NCI-H748 treated with DMSO at 0.1 percent for 48 hours (cell line): ENCODE results near the gene GPR151.
A peak's percentile ranks its signal among the peaks of the same experiment; 100 is the strongest.
"Not testable (repeated sequence)": the region's sequence is repeated elsewhere in the genome, so short reads cannot be mapped to it uniquely, and the experiment has no call there.

Experiments used
- DNase-seq: peaks from one replicate; lab custom pipeline; 2025; lab: John Stamatoyannopoulos, UW

The GPR151 gene

DNA sequence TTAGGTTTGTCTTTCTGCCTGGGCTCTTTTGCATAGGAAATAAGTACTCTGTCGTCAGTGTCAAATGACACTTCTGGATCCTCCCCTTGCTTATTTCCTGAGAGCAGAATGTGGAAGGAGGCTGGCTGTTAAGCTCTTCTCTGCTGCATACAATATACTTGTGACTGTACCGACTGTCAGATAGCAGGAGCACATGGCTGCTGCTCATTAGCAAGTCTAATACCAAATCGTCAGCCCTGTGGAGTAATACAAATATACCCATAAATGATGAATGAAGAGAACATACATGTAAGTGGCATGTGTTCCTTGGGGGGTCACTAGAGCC is at the start of gene GPR151:
Gene GPR151 (minus strand): TSS at position 40 of the 325 bp plus-strand sequence. CDS start 77 bp downstream, outside the sequence.
- no peak for DNase-seq

DNA sequence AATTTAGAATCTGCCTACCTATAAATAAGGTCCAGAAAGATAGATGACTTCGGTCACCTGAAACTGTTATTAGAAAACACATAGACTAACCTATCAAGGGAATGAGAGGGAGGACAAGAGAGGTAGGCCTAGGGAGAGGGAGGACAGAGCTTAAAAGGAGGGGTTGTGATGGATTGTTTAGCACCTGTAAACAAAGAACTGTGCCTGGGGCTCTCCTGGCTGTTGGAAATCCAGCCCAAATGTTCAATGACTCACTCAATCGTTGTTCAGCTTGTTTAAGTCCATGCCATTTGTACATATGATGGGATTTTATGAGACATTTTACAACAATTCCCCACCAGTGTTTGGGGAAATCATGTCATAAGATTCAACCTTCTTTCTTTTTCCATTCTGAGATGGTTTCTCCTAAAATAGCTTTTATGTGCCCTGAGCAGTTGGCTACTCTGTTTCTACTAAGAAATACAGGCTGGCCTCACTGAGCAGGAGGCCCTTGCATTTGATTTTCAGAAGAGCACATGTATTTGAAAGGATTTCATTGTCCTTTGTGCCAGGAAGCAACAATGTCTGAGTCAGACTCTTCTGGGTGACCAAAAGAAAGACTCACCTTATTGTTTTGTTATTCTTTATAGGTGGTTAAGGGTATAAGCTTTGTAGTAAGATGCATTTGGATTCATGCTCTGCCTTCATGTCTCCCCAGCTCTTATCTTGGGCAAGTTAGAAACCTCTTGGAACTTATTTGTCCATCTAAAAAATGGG is 48.2 kb upstream of the GPR151 start:
- DNase-seq: no peak

DNA sequence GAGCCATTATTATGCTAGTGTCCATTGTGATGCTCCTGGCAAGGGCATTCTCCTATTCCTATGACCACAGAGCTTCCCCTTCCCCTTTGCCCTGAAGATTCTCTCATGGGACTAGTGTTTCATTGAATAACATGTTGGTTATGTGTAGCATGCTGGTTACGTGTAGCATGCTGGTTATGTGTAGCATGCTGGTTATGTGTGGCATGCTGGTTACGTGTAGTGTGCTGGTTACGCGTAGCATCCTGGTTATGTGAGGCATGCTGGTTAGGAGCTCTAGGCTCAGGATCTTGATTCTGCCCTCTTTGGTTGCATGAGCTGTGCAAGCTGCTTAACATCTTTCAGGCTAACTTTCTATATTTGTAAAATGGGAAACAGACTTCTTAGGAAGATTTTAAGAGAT is 46.5 kb upstream of the GPR151 start:
- no peak for DNase-seq

DNA sequence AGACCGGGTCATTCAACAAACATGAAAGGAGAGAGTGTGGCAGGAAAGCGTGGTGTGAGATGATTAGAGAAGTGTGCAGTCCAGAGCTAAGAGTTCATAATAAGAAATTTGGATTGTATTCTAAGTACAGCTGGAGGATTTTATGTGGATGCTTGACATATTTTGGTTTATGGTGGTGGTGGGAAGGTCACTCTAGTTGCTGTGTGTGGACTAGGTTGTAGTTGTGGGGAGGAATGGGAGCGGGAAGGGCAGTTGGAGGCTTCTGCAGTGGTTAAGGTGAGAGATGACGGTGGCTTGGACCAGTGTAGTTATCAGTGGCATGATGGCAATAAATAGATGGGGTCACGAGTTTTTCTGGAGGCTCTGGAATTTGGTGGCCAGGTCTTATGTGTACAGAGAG is 45.7 kb upstream of the GPR151 start:
- no peak for DNase-seq

DNA sequence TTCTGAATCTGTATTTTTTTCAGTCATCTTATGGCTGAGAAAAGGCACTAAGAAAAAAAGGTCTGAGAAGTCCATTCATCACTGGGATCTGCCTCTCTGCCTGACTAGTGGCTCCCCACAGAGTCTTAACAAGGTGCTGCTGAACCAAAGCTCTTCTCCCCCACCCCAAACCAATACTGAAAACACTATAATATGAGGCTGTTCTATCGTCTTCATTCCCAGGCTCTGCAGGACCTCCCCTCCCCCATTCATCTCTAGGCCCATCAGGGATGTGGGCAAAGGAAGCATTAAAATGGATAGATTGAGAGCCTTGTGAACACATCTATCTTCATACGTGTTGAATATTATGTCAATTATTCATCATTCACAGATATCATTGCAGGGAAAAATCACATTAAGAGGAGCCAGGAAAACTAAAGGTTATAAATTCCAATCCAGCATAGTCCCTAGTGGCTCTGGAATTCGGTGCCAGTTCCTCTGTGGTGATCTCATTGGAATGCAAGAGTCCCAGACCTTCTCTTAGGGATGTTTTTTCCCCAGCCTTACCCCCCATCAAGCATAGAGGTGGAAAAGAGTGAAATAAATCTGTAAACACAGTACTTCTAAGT is 44.3 kb upstream of the GPR151 start:
- DNase-seq: no peak

DNA sequence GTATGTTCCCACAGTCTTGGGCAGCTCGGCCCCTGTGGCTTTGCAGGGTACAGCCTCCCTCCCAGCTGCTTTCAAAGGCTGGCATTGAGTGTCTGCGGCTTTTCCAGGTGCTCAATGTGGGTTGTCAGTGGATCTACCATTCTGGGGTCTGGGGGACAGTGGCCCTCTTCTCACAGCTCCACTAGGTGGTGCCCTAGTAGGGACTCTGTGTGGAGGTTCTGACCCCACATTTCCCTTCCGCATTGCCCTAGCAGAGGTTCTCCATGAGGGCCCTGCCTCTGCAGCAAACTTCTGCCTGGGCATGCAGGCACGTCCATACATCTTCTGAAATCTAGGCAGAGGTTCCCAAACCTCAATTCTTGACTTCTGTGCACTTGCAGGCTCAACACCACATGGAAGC is 40.9 kb upstream of the GPR151 start:
- DNase-seq: not testable (repeated sequence)

DNA sequence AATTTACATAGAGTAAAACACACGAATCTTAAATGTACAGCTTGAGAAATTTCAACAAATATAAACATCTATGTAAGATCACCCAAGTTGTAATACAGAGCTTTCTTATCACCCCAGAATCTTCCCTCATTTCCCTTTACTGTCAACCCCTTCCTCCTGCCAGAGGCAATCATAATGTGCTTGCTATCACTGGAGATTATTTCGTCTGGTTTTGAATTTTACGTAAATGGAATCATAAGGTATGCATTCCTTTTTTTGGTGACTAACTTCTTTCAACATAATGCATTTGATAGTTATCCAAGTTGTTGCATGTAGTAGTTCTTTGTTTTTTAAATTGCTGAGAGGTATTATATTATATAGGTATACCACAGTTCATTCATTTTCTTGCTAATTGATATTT is 37.5 kb upstream of the GPR151 start:
- DNase-seq: no peak

DNA sequence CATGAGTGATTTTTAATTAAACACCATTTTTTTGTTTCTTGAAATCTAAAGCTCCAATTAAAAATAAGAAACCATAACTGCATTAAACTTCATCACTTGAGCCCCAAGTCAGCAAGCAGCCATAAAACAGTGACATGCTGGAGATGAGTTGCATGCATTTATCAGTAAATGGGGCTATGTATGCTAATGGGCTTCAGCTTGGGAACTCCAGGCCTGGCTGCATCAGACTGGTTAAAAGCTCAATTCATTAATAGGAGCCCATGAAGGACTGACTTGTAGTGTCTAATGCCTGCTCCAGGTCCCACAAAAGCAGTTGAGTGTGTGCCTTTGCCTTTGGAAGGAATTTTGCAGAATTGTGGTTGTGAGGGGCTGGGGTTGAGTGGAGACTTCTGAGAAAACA is 33.6 kb upstream of the GPR151 start:
- no peak for DNase-seq

DNA sequence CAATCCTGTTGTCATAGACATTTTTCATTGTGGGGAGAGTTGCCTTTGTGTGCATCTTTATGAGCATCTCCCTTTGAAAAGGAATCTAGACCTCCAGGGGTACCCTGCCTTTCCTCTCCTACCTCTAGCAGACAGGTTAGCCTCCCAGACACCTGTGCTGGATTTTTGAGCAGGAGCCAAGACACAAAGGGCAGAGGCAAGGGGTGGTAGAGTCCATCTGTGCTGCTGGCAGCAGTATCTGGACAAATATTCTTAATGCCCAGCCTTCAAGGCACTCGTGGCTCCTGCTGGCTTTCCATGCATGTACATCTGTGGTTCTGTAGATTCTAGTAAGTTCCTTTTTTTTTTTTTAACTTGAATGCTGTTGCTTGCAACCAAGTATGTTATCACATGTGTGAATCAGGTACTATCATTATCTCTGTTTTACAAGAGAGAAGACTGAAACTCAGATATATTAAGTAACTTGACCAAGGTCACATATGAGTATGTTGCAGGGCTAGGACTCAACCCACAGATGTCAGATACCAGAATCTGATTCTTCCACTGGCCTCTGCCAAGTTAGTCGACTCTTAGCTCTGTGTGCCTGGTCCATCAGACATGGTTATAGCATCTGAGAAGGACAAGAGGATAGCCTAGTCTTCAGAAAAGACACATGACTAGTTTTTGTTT is 32.9 kb upstream of the GPR151 start:
- DNase-seq: no peak

DNA sequence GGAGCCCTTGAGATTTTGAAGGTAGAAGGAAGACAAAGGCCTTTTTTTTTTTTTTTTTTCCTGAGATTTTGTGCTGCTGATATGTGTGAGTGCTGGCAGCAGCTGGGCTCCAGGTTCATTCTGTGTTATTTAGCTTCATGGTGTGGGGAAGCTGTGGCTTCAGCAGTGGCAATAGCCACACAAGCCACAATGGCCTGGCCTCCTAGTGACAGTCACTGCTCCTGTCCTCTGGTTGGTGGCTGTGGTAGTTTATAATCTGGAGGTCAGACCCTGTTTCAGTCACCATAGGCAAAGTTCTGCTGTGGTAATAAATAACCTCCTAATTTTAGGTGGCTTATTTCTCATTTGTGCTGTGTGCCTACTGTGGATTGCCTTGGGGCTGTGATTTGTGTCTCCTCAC is 28.2 kb upstream of the GPR151 start:
- DNase-seq: no peak

DNA sequence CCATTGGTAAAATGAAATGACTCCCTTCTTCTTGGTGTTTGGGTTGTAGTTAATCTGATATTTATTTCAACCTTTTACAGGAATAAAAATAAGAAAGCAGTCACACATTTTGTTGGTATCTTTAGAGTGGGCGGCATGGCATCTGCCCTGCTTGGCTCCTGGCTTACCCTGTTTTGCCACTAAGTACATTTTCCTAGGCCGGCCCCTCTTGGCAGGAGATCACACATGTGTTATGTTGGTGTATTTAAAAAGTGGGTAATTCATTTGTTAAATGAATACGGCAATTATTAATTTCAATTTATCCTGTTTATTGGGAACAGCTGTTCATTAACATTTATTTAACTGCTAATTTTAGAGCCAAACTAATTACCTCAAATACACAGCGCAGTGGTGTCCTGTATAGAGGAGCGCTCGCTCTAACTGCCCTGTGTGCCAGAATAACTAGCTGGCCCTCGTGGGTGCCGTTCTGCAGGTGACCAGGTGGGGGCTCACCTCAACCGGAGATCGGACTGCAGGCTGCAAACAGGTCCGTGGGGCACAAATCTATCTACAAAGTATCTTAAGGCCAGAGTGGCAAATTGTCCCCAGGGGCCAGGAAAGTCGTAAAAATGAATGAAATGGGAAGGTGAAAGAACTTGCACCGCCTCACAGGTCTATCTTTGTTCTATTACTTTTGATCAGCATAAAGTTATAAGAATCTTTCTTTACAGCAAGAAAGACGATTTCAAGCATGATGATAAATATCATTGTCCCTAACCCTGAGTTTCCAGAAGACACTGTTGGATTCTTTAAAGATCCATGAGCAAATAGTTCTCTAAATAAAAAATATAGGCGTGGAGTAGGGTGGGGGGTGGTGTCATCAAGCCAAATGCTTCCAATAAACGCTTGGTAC is 26.2 kb upstream of the GPR151 start:
- peak; percentile 54 for DNase-seq

DNA sequence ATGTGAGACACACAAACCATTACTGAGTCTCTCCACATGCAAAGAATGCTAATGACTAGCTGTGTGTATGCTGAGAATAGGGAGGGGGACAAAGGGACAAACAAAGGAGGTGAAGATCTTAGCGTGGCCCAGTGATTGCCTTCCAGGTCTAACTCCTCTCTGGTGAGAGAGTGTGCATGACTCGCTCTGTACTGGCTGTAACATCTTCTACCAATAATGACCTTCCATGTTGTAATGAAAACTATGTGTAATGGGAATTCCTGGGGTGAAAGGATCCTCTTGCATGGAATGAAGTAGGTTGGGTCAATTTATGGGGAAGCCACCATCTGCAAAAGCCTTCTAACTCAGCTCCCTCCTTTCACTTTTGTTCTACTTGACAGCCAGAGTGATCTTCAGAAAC is 24.4 kb upstream of the GPR151 start:
- DNase-seq: no peak

DNA sequence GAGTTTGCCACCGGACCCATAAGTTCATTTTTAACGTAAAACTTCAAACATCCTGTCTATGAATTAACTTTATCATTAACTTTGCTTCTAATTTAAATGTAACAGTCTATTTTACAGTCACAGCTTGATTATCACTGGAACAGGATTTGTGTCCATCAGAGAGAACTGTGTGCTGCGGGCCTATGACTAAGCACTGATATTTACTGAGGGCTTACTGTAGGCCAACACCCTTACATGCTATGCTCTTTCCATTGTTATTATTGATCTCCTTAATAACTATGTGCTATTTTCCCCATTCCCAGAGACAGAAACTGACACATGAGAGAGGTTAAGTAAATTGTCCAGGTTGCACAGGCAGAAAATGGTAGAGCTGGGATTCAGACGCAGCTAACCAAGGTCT is 24.0 kb upstream of the GPR151 start:
- DNase-seq: no peak

DNA sequence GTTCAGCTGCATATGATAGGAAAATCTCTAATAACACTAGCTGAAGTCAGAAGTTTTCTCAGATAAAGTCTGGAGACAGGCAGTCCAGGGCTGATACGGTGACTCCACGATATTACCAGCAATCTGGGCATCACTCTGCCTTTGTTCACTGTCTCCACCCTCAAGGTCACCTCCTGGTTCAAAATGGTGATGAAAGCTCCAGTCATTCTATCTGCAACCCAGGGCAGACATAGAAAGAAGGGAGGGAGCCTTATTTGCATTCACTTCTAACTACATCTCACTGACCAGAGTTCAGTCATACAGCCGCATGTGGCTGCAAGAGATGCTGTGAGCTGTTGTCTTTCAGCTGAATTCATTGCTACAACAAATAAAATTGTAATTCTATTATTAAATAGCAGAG is 22.4 kb upstream of the GPR151 start:
- DNase-seq: no peak

DNA sequence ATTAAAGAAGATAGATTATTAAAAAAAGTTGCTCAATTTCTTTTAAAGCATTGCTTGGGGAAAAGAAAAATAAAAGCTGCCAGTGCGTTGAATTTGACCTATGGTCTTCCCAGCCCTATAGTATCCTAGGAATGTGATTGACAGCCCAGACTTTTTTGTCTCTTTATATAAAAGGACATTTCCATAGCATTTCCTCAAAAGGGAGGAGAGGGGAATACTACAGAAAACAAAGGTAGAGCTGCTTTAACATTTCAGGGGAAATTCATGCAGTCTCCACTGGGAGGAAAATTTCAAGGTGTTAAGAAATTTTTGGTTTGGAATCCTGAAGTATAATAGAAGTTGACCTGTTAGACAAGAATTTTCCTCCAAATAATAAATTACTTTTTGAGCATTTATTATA is 17.9 kb upstream of the GPR151 start:
- no peak for DNase-seq

DNA sequence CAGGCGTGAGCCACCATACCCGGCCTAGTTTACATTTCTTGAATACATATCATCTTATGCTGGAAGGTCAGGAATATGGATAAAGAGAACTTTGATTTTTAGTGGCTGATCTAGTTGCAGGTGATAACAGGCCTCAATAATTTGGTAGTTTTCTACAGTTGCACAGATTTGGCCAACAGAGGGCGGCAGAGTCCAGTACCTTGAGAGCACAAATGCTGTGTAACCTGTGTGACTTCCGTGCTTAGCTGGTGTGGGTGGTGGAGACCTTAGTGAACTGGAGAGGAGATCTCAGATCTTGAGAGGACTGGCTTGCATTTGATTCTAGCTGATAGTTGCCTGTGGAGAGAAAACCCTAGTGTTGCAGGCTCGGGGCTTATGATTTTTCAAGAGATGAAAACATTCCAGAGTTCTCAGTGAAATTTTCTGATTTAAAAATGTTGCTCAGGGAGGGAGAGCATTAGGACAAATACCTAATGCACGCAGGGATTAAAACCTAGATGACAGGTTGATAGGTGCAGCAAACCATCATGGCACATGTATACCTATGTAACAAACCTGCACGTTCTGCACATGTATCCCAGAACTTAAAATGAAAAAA is 17.4 kb upstream of the GPR151 start:
- peak; percentile 83 for DNase-seq

DNA sequence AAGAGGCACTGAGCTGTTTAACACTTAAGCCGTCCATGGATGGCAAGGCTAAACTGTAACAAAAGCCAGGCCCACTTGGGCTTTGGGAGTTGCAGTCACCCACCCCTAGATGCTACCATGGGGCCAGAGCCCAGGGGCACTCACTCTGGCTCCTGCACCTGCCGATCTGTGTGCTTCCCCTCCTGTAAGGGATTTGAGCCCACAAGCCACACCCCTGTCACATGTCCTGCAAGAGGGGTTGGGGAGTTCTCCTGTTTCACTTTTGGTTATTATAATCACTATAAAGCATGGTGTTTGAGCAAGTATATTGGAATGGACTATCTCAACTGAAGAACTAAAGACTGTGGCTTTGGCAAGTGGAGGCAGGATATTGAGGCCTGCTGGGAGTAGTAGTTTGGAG is 14.0 kb upstream of the GPR151 start:
- no peak for DNase-seq

DNA sequence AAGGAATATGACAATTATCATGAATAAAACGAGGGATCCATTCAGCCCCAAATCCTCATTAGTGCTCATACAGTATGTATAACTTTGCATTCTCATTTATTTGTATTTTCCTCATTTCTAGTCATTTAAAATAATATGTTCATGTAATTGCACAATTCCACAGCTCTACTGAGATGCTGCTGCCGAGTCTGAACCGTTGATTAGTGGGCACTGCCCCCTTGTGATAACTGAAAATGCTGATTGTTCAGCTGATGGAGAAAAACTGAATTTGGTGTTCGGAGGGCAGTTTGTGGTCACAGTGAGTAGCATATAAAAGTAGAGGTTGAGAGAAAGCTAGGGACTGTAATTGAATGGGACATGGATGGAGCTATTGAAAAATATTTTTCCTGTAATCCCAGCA is 12.2 kb upstream of the GPR151 start:
- no peak for DNase-seq

DNA sequence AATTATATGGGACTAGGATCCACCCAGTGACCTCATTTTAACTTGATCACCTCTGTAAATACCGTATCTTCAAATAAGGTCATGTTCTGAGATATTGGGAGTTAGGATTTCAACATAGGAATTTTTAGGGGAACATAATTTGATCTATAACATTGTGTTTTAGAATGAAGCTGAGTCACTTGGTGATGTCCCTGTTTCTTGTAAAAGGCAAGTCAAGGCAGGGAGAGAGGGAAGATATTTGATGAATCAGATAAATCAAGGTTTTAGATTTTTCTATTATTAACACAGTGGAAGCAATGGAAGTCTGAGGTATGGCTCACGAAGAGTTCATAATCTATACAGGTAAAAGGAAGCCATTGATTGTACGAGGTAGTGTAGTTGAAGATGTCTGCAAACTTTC is 11.8 kb upstream of the GPR151 start:
- no peak for DNase-seq

DNA sequence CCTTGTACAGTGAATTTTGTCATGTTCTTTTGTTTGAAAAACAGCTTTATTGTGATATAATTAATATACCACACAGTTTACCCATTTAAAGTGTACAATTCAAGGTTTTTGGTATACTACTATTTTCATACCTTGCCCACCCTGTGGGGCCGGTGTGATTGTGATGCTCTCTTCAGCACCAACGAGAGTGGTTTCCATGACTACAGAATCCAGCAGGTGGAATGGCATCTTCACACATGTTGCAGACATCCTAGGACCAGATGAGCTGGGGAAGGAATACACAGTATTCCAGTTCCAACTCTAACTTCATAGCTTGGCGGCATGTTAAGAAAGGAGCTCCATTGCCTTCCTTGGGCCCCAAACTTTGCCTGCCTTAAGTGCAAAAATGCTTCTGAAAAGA is 7.7 kb upstream of the GPR151 start:
- DNase-seq: no peak

DNA sequence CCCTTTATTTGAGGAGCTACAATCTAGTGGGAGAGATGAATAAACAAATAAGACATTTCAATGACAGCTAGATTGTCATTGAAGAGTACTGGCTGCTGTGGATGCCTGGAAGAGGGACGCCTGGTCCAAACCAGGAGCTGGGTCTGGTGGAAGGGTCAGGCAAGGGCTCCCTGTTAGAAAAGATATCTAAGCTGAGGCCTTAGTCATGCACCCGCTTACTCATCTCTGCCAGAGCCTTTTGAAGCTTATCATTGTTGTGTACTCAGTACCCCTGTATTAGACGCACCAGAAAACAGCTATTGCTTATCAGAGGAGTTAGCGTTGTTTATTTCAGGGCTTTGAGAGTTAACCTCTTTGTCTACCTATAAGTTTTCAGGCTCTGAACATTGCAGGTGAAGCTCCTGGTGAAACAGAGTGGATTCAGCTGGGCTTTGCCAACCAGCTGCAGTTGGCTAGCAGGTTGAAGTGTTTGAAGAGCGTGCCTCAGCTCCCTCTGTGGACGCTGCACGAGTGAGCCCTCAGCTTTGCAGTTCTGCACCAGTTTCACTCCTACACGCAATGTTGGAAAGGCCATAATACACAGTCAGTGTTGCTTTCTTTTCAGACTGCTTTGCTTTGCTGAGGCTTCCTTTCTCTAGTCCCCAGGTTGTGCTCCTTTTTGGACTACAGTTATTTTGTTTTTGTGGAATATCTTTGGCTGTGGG is 5.6 kb upstream of the GPR151 start:
- DNase-seq: no peak

DNA sequence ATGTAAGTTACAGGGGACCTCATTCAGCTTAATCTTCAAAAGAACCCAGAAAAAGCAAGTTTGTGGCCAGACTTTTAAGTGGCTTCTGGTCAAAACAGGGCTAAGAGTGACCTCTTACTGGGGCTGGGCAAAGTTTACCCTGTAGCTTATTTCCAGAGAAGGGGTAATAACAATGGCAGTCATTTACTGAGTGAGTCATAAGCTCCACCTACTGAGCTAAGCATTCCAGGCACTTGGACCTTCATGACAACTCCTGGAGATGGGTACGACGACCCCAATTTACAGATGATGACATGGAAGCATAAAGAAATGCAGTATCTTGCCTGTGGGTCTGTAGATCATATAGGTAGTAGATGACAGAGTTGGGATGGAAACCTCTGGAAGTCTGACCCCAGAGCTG is 4.7 kb upstream of the GPR151 start:
- DNase-seq: no peak
